HepG2 (cell line): ENCODE measurements around the gene TAOK3. TPM values are rescaled to one million over a fixed set of nuclear protein-coding genes. Genes with fewer than 3 reads are reported as not detected.
A peak's percentile ranks its signal among the peaks of the same experiment; 100 is the strongest.

Source experiments
- AGO2 ChIP-seq: fragments of 200-400 bp; formaldehyde crosslinking; optimal IDR thresholded peaks from 2 replicates; pipeline ENCODE3; 2017; ENCODE audit warnings: mild to moderate bottlenecking, low read depth, low read length, moderate library complexity
- ESRRA ChIP-seq: sonication (generic); formaldehyde crosslinking; IDR thresholded peaks from 2 replicates; pipeline ENCODE4 v1.5.1; 2020; ENCODE audit warnings: mild to moderate bottlenecking, low read depth, missing genetic modification reagents
- FOXA3 ChIP-seq: IDR thresholded peaks from 2 replicates; pipeline ENCODE4 v1.6.1; 2016; ENCODE audit warnings: missing genetic modification reagents, missing compliant biosample characterization
- HIVEP1 ChIP-seq: sonication (generic); formaldehyde crosslinking; IDR thresholded peaks from 2 replicates; pipeline ENCODE4 v1.4.0; 2020; ENCODE audit warnings: mild to moderate bottlenecking, missing genetic modification reagents
- KLF16 ChIP-seq, 2 experiments: sonication (generic) in 1 of 2; formaldehyde crosslinking in 1 of 2; IDR thresholded peaks; 2 replicates each; pipeline versions ENCODE4 v1.6.1 to v1.8.0; 2016 to 2023; ENCODE audit warnings: missing genetic modification reagents in 2 of 2, missing compliant biosample characterization in 1 of 2
- MTA1 ChIP-seq: sonication (generic); formaldehyde crosslinking; IDR thresholded peaks from 2 replicates; pipeline ENCODE4 v1.4.0; 2020; ENCODE audit warnings: missing genetic modification reagents, mild to moderate bottlenecking, borderline replicate concordance
- MXD4 ChIP-seq: IDR thresholded peaks from 2 replicates; pipeline ENCODE4 v1.6.1; 2016; ENCODE audit warnings: mild to moderate bottlenecking, missing biosample characterization, missing genetic modification reagents
- MYNN ChIP-seq: sonication (generic); formaldehyde crosslinking; IDR thresholded peaks from 2 replicates; pipeline ENCODE4 v1.4.0; 2020; ENCODE audit warnings: mild to moderate bottlenecking, low read depth, missing genetic modification reagents
- NR1H2 ChIP-seq: sonication (generic); formaldehyde crosslinking; IDR thresholded peaks from 2 replicates; pipeline ENCODE4 v1.8.1; 2022; ENCODE audit warnings: low read depth, missing genetic modification reagents, borderline replicate concordance
- NR2F2 ChIP-seq: IDR thresholded peaks from 2 replicates; pipeline ENCODE4 v1.6.1; 2012; ENCODE audit warnings: low read depth, inconsistent platforms, borderline replicate concordance
- PHF20 ChIP-seq: sonication (generic); formaldehyde crosslinking; IDR thresholded peaks from 2 replicates; pipeline ENCODE4 v1.5.0; 2020; ENCODE audit warnings: mild to moderate bottlenecking, missing genetic modification reagents
- PHF8 ChIP-seq: sonication (generic); formaldehyde crosslinking; IDR thresholded peaks from 2 replicates; pipeline ENCODE4 v1.5.0; 2020; ENCODE audit warnings: missing genetic modification reagents
- RFX5 ChIP-seq: IDR thresholded peaks from 2 replicates; pipeline ENCODE4 v1.6.1; 2011; ENCODE audit warnings: low read depth, low read length, improper control_type of control experiment
- THYN1 ChIP-seq: sonication (generic); formaldehyde crosslinking; IDR thresholded peaks from 2 replicates; pipeline ENCODE4 v1.8.1; 2023; ENCODE audit warnings: low read depth, mild to moderate bottlenecking, moderate library complexity, missing genetic modification reagents, borderline replicate concordance
- YEATS2 ChIP-seq: sonication (generic); formaldehyde crosslinking; IDR thresholded peaks from 2 replicates; pipeline ENCODE4 v1.4.0; 2020; ENCODE audit warnings: missing genetic modification reagents, borderline replicate concordance
- ZBTB3 ChIP-seq: sonication (generic); formaldehyde crosslinking; IDR thresholded peaks from 2 replicates; pipeline ENCODE4 v1.4.0; 2020; ENCODE audit warnings: low read depth, mild to moderate bottlenecking, moderate library complexity, missing genetic modification reagents, borderline replicate concordance
- ZC3H13 ChIP-seq: sonication (generic); formaldehyde crosslinking; IDR thresholded peaks from 2 replicates; pipeline ENCODE4 v1.8.1; 2023; ENCODE audit warnings: mild to moderate bottlenecking, missing genetic modification reagents, moderate library complexity
- ZC3H4 ChIP-seq: sonication (generic); formaldehyde crosslinking; IDR thresholded peaks from 2 replicates; pipeline ENCODE4 v1.4.0; 2020; ENCODE audit warnings: missing genetic modification reagents, borderline replicate concordance
- ZFP36L1 ChIP-seq: sonication (generic); formaldehyde crosslinking; IDR thresholded peaks from 2 replicates; pipeline ENCODE4 v1.8.0; 2022; ENCODE audit warnings: mild to moderate bottlenecking, missing genetic modification reagents, moderate library complexity
- ZNF232 ChIP-seq: sonication (generic); formaldehyde crosslinking; IDR thresholded peaks from 2 replicates; pipeline ENCODE4 v1.4.0; 2020; ENCODE audit warnings: missing genetic modification reagents, borderline replicate concordance
- ZNF280D ChIP-seq: sonication (generic); formaldehyde crosslinking; IDR thresholded peaks from 2 replicates; pipeline ENCODE4 v1.5.1; 2020; ENCODE audit warnings: mild to moderate bottlenecking, missing genetic modification reagents
- ZNF292 ChIP-seq: sonication (generic); formaldehyde crosslinking; IDR thresholded peaks from 2 replicates; pipeline ENCODE4 v1.8.1; 2022; ENCODE audit warnings: mild to moderate bottlenecking, low read depth, missing genetic modification reagents, borderline replicate concordance
- ZNF33A ChIP-seq: sonication (generic); formaldehyde crosslinking; IDR thresholded peaks from 2 replicates; pipeline ENCODE4 v1.5.1; 2020; ENCODE audit warnings: missing genetic modification reagents, mild to moderate bottlenecking, moderate library complexity, borderline replicate concordance
- ZNF441 ChIP-seq: sonication (generic); formaldehyde crosslinking; IDR thresholded peaks from 2 replicates; pipeline ENCODE4 v1.7.0; 2021; ENCODE audit warnings: missing genetic modification reagents, borderline replicate concordance
- ZNF720 ChIP-seq: sonication (generic); formaldehyde crosslinking; IDR thresholded peaks from 2 replicates; pipeline ENCODE4 v1.4.0; 2020; ENCODE audit warnings: missing genetic modification reagents
- ZNF749 ChIP-seq: sonication (generic); formaldehyde crosslinking; IDR thresholded peaks from 2 replicates; pipeline ENCODE4 v1.8.0; 2022; ENCODE audit warnings: mild to moderate bottlenecking, missing genetic modification reagents, moderate library complexity, borderline replicate concordance
- ZNF839 ChIP-seq: sonication (generic); formaldehyde crosslinking; IDR thresholded peaks from 2 replicates; pipeline ENCODE4 v1.4.0; 2020; ENCODE audit warnings: missing genetic modification reagents, mild to moderate bottlenecking, borderline replicate concordance
- ZSCAN21 ChIP-seq: sonication (generic); formaldehyde crosslinking; IDR thresholded peaks from 2 replicates; pipeline ENCODE4 v1.8.0; 2022; ENCODE audit warnings: mild to moderate bottlenecking, missing genetic modification reagents, moderate library complexity, borderline replicate concordance
- polyA plus RNA-seq, 8 experiments: library from polyadenylated mRNA; depleted of rRNA in 3 of 8; stranded (reverse) in 7 of 8; unstranded in 1 of 8; fragments of >200 nt; fragmentation: Illumina TruSeq in 4 of 8; extraction: Trizol in 4 of 8; gene quantifications; 2 replicates each; pipeline versions ENCODE4 v1.2.1 to v1.2.3, GENCODE V29; 2011 to 2016; ENCODE audit warnings: low read depth in 4 of 8, missing spikeins in 1 of 8, mixed read lengths in 1 of 8; ENCODE audit not compliant: insufficient read depth in 1 of 8
- total RNA-seq, 5 experiments: library from RNA; depleted of rRNA; stranded (reverse); fragments of >200 nt; fragmentation: Illumina TruSeq; extraction: Trizol; gene quantifications; 2 replicates each; pipeline ENCODE4 v1.2.3, GENCODE V29; 2016; ENCODE audit warnings: low read depth in 1 of 5

Gene TAOK3
- total and polyA plus RNA-seq, 2 of the 13 experiments (the other 11 are each of a cell fraction or from before 2014, with no cell fraction given) = 10.4 to 12.3 TPM

- TF ChIP-seq NR1H2 (CRISPR knock-in tag) (no peak), MXD4 (CRISPR knock-in tag) (0 out of 2 replicates have a peak, but pooled peaks have one; percentile 43), ZNF232 (CRISPR knock-in tag) (0 out of 2 replicates have a peak, but pooled peaks have one; percentile 37), KLF16 (CRISPR knock-in tag; IDR thresholded peaks at IDR 0.05) (peak in 1 of 2 experiments; percentile 28; a peak in 1 of 4 replicates), MYNN (CRISPR knock-in tag) (no peak), MTA1 (CRISPR knock-in tag) (no peak), ZNF839 (CRISPR knock-in tag) (no peak), ZNF441 (CRISPR knock-in tag) (no peak), PHF8 (peak; percentile 46; the same call in 1 of the 2 replicates), ZC3H13 (no peak), ZNF749 (no peak), RFX5 (no peak), PHF20 (CRISPR knock-in tag) (no peak), ZNF292 (CRISPR knock-in tag) (no peak), THYN1 (no peak), ZSCAN21 (CRISPR knock-in tag) (no peak), YEATS2 (CRISPR knock-in tag) (no peak), ESRRA (CRISPR knock-in tag) (no peak), ZBTB3 (CRISPR knock-in tag) (no peak), ZC3H4 (CRISPR knock-in tag) (no peak), ZFP36L1 (no peak), ZNF720 (CRISPR knock-in tag) (no peak), FOXA3 (no peak), ZNF280D (no peak), NR2F2 (no peak), ZNF33A (no peak), HIVEP1 (CRISPR knock-in tag) (0 out of 2 replicates have a peak, but pooled peaks have one; percentile 34), AGO2 (peak; percentile 63)
Observed at GRCh38 chr12:118371321-118372282, 1.1 kb downstream of the TAOK3 start (continued).
